ENCODE data around the gene PPL. TPM values are rescaled to one million over a fixed set of nuclear protein-coding genes. Genes with fewer than 3 reads are reported as not detected.

The PPL gene
- total and polyA plus RNA-seq, 2 of the 13 experiments (the other 11 are each of a cell fraction or from before 2014, with no cell fraction given) = 5.7 to 6.6 TPM

DNA sequence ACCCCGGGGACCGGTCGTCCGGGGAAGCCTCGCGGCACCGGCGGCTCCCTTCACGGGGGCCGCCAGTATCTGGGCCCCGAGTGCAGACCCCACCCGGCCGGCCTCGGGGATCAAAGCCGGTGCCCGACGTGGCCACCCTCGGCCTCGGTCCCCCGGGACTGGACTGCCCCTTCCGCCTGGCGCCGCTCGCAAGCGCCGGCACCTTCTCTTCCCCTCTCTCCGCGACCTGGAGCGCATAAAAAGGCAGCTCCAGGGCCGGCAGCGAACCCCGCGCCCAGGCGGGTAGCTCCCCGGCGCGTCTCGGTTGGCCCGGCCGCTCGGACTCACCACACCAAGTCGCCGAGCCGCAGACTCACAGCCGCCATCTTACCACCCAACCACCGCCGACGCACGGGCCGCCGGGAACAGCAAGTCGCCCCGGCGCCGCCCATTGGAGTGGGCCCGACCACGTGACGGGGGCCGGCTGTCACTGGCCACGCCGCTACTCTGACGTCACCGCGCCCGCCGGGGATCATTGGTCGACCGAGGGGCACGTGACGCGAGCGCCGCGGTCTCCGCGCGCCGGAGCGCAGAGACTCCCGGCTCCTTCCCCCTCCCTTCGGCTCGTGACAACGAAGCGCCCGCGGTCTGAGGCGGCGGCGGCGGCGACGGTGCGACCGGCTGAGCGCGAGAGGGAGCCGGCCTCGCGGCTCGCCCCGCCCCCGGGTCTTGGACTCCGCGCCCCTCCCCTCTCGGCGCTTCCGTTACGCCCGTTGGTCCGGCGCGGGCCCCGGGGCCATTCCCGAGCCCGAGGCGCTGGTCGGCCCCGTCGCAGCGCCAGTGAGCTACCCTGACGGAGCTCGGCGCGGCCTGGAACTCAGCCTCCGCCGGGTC is 89.8 kb downstream of the PPL start, which contains the start of the genes GLYR1 and UBN1 (continued):
- TF ChIP-seq, protein P1, sequence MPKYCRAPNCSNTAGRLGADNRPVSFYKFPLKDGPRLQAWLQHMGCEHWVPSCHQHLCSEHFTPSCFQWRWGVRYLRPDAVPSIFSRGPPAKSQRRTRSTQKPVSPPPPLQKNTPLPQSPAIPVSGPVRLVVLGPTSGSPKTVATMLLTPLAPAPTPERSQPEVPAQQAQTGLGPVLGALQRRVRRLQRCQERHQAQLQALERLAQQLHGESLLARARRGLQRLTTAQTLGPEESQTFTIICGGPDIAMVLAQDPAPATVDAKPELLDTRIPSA (CRISPR knock-in tag; IDR thresholded peaks at IDR 0.05; ENCODE audit: borderline replicate concordance) = no peak; the same call in 1 of the 2 replicates
- TF ChIP-seq MIER2 (CRISPR knock-in tag; IDR thresholded peaks at IDR 0.05) = no peak
- no peak for TF ChIP-seq RFX1 (IDR thresholded peaks at IDR 0.05)
- TF ChIP-seq MEF2D (CRISPR knock-in tag; IDR thresholded peaks at IDR 0.05) = no peak
- TF ChIP-seq MZF1 (CRISPR knock-in tag; IDR thresholded peaks at IDR 0.05; ENCODE audit: borderline replicate concordance) = no peak
- TF ChIP-seq, protein P2, sequence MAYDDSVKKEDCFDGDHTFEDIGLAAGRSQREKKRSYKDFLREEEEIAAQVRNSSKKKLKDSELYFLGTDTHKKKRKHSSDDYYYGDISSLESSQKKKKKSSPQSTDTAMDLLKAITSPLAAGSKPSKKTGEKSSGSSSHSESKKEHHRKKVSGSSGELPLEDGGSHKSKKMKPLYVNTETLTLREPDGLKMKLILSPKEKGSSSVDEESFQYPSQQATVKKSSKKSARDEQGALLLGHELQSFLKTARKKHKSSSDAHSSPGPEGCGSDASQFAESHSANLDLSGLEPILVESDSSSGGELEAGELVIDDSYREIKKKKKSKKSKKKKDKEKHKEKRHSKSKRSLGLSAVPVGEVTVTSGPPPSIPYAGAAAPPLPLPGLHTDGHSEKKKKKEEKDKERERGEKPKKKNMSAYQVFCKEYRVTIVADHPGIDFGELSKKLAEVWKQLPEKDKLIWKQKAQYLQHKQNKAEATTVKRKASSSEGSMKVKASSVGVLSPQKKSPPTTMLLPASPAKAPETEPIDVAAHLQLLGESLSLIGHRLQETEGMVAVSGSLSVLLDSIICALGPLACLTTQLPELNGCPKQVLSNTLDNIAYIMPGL (CRISPR knock-in tag; IDR thresholded peaks at IDR 0.05; ENCODE audit: borderline replicate concordance in 1 of 2, low read depth in 1 of 2) = peak; percentile 45 to 62; a peak in 3 of 4 replicates
- TF ChIP-seq ZNF746 (CRISPR knock-in tag; IDR thresholded peaks at IDR 0.05) = no peak
- peak; percentile 46; the same call in 1 of the 2 replicates for TF ChIP-seq YEATS2 (CRISPR knock-in tag; IDR thresholded peaks at IDR 0.05; ENCODE audit: borderline replicate concordance)
- TF ChIP-seq, protein P3, sequence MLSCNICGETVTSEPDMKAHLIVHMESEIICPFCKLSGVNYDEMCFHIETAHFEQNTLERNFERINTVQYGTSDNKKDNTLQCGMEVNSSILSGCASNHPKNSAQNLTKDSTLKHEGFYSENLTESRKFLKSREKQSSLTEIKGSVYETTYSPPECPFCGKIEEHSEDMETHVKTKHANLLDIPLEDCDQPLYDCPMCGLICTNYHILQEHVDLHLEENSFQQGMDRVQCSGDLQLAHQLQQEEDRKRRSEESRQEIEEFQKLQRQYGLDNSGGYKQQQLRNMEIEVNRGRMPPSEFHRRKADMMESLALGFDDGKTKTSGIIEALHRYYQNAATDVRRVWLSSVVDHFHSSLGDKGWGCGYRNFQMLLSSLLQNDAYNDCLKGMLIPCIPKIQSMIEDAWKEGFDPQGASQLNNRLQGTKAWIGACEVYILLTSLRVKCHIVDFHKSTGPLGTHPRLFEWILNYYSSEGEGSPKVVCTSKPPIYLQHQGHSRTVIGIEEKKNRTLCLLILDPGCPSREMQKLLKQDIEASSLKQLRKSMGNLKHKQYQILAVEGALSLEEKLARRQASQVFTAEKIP (CRISPR knock-in tag; IDR thresholded peaks at IDR 0.05; ENCODE audit: borderline replicate concordance) = no peak
- TF ChIP-seq, protein P4, sequence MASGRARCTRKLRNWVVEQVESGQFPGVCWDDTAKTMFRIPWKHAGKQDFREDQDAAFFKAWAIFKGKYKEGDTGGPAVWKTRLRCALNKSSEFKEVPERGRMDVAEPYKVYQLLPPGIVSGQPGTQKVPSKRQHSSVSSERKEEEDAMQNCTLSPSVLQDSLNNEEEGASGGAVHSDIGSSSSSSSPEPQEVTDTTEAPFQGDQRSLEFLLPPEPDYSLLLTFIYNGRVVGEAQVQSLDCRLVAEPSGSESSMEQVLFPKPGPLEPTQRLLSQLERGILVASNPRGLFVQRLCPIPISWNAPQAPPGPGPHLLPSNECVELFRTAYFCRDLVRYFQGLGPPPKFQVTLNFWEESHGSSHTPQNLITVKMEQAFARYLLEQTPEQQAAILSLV (CRISPR knock-in tag; IDR thresholded peaks at IDR 0.05; ENCODE audit: borderline replicate concordance) = peak; percentile 18; the same call in 1 of the 2 replicates
- TF ChIP-seq ZFP36L1 (CRISPR knock-in tag; IDR thresholded peaks at IDR 0.05) = no peak
- TF ChIP-seq, protein P5, sequence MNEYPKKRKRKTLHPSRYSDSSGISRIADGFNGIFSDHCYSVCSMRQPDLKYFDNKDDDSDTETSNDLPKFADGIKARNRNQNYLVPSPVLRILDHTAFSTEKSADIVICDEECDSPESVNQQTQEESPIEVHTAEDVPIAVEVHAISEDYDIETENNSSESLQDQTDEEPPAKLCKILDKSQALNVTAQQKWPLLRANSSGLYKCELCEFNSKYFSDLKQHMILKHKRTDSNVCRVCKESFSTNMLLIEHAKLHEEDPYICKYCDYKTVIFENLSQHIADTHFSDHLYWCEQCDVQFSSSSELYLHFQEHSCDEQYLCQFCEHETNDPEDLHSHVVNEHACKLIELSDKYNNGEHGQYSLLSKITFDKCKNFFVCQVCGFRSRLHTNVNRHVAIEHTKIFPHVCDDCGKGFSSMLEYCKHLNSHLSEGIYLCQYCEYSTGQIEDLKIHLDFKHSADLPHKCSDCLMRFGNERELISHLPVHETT (CRISPR knock-in tag; conservative IDR thresholded peaks at IDR 0.05) = peak; percentile 96
- TF ChIP-seq SMAD9 (CRISPR knock-in tag; IDR thresholded peaks at IDR 0.05) = no peak
- TF ChIP-seq ZNF570 (CRISPR knock-in tag; IDR thresholded peaks at IDR 0.05; ENCODE audit: borderline replicate concordance) = no peak
- TF ChIP-seq, protein P6, sequence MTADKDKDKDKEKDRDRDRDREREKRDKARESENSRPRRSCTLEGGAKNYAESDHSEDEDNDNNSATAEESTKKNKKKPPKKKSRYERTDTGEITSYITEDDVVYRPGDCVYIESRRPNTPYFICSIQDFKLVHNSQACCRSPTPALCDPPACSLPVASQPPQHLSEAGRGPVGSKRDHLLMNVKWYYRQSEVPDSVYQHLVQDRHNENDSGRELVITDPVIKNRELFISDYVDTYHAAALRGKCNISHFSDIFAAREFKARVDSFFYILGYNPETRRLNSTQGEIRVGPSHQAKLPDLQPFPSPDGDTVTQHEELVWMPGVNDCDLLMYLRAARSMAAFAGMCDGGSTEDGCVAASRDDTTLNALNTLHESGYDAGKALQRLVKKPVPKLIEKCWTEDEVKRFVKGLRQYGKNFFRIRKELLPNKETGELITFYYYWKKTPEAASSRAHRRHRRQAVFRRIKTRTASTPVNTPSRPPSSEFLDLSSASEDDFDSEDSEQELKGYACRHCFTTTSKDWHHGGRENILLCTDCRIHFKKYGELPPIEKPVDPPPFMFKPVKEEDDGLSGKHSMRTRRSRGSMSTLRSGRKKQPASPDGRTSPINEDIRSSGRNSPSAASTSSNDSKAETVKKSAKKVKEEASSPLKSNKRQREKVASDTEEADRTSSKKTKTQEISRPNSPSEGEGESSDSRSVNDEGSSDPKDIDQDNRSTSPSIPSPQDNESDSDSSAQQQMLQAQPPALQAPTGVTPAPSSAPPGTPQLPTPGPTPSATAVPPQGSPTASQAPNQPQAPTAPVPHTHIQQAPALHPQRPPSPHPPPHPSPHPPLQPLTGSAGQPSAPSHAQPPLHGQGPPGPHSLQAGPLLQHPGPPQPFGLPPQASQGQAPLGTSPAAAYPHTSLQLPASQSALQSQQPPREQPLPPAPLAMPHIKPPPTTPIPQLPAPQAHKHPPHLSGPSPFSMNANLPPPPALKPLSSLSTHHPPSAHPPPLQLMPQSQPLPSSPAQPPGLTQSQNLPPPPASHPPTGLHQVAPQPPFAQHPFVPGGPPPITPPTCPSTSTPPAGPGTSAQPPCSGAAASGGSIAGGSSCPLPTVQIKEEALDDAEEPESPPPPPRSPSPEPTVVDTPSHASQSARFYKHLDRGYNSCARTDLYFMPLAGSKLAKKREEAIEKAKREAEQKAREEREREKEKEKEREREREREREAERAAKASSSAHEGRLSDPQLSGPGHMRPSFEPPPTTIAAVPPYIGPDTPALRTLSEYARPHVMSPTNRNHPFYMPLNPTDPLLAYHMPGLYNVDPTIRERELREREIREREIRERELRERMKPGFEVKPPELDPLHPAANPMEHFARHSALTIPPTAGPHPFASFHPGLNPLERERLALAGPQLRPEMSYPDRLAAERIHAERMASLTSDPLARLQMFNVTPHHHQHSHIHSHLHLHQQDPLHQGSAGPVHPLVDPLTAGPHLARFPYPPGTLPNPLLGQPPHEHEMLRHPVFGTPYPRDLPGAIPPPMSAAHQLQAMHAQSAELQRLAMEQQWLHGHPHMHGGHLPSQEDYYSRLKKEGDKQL (CRISPR knock-in tag; IDR thresholded peaks at IDR 0.05; ENCODE audit: low read depth) = 0 out of 2 replicates have a peak, but pooled peaks have one; percentile 18

Data from HepG2 (cell line).